HG02885 (cell line): ENCODE data around the gene KBTBD12.

Experiments used
- ATAC-seq: cut with Tn5 transposase; IDR thresholded peaks from one replicate; pipeline ENCODE4 v1.9.1; 2021; ENCODE audit warnings: mild to moderate bottlenecking; ENCODE audit not compliant: unreplicated experiment, poor library complexity

The KBTBD12 gene

DNA sequence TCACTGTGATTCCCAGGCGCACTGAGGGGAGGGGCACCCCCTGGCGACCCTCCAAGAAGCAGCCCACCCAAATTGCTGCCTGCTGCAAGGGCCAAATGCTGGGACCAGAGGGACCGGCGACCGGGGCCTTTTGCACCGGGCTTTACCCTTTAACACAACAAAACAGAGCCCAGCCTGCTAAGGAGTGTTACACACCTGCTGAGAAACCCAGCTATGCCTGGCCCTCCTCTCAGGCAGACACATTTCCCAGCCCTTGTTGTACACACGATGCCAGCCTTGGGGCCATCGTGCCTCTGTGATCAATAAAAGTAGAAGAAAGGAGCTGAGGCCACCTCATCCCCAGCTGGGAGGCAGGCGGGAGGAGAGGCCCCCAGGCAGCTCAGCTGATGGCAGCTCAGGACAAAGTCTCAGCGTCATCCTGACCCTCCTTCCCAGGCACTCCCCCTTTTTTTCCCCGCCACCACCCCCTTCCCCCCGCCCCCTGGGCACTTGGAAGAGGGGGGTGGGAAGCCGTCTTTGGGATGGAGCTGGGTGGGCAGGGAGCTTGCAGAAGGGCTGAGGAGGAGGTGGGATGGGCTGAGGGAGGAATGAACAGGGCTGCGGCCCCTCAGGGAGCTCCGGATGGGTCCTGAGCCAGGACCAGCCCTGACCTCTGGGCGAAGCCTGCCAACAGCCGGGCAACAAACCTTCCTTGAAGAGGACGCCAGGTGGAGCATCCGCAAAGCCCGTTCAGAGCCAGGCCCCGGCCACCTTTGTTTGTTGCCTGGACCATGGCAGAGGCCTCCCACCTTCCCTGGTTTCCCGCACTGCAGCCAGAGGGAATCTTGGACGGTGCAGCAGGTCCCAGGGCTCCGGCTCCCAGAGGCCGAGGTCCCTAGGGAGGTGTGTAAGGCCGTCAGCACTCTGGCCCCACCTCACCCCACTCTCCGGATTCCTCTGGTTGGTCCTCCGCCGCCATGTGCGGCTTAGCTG, 91.3 kb downstream of the KBTBD12 start:
- ATAC-seq, result no peak

GRCh38 chr3:128007033-128007424, 92.0 kb downstream of the KBTBD12 start:
- ATAC-seq, result no peak

DNA sequence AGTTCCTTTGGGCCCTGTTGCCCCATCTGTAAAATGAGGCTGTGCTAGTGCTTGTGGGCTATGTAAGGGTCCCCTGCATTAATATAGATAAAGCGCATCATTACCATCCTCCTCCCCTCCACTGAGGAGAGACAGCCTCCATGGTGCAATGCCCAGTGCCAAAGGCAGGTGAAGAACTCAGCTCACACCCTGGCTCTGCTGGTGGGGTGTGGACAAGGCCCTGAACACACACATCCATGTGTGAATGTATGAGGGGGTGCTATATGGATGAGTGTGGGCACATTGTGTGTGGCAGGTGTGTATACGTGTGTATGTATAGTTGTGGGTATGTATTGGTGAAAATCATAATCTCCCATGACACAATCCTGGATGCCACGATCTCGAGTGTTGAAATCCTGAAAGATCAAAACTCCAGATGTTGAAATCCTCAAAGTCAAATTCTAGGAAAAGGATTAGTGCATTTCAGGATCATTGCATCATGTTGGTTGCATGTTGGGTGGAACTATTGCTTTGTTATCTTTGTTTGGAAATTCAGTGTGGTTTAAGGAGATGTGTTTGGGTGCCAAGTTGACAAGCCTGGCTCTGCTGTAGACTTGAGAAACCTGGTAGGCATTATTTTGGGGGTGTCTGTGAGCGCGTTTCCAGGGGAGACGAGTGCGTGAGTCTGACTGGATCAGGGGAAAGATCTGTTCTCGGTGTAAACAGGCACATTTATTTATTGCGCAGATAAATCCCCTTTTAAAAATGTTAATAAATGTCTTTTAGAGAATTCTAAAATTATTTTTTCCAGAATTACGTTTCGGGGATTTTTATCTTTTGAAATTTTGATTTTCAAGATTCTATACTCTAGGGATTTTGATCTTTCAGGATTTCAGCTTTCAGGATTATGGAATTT, 95.2 kb downstream of the KBTBD12 start:
- ATAC-seq, result no peak

- no peak for ATAC-seq
Observed at GRCh38 chr3:128011140-128011539, 96.1 kb downstream of the KBTBD12 start.

DNA sequence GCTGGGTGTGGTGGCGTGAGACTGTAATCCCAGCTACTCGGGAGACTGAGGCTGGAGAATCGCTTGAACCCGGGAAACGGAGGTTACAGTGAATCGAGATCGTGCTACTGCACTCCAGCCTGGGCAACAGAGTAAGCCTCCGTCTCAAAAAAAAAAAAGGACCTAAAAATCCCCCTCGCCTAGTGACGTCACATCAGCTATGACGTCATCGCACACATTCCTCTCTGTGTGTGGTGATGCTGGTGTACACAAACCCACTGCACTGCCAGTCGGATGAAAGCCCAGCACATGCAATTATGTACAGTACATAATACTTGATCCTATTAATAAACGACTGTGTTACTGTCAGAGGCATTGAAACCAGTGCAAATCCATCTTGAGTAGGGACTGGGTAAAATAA, 97.0 kb downstream of the KBTBD12 start:
- no peak for ATAC-seq

GRCh38 chr3:128014548-128014947, 99.5 kb downstream of the KBTBD12 start:
- no peak for ATAC-seq

DNA sequence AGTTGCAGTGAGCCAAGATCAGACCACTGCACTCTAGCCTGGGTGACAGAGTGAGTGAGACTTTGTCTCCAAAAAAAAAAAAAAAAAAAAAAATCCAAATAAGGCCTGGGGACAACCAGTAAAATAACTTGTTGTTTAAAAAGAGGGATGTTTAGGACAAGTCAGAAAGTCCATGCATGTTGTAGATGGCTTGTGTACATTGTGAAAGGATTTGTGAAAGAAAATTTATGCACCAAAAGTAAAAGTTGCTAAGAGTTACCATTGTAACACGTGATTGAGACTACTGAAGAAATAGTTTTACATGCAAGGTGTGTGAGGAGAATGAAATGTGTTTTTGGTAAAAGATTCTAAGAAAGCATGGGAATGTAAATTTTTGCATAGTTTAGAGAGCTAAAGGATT, 101.5 kb downstream of the KBTBD12 start:
- ATAC-seq, result no peak

DNA sequence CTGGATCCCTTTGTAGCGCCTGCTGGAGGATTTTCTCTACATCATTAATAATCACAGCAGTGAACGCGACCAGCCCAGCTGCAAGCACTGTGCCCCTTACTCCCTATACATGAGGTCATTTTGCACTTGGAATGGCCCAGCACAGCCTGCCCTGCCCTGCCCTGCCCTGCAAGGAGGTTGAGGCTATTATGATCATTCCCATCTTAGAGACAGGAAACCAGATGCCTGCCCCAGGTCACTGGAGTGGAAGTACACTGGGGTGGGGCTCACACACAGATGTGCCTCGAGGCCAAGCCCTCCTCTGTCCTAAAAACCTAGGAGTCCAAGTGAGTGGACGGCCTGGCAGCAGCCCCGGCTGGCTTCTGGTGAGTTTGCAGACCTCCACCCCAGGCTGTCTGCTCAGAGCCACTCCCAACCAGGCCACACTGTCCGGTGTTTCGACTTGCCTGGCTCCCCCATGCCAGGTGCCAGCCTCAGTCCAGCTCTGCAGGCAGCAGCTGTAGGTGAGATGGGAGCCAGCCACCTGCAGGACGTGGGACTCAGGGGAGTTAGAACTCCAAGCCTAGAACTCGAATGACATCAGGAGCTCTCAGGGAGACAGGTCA, 106.8 kb downstream of the KBTBD12 start:
- no peak for ATAC-seq

DNA sequence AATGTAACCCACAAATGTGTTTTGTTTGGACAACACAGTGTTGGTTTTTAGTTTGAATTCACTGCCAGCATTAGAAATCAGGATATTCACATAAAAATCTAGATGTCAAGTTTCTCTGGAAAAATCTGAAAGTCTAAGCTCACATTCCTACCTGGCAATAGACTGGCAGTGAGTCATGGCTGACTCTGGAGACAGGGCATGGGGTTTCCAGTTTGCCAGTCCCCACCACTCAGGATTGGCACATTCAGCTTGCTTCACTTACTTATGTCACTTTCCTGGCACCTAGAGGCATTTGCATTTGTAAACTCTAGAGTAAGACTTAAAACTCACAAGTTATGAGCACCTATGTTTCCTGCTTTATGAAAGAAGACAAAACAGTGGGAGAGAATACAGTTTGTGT, 118.1 kb downstream of the KBTBD12 start:
- no peak for ATAC-seq

- no peak for ATAC-seq
Observed at GRCh38 chr3:128036119-128036518, 121.1 kb downstream of the KBTBD12 start.
